Endothelial cell of umbilical vein (primary cell): Measurements from ENCODE around the gene MCC. TPM values are rescaled to one million over a fixed set of nuclear protein-coding genes. Genes with fewer than 3 reads are reported as not detected.

Experiments
- BruUV-seq: library from RNA; stranded (reverse); fragments of 400-500 nt; replicated peaks from 2 replicates; lab custom pipeline; 2021; lab: Mats Ljungman, UMichigan
- CTCF ChIA-PET: fragments of 300-600, 350-600 bp; sonication (Branson Sonifier 250); formaldehyde crosslinking; loops from one replicate; lab custom pipeline; 2021; ENCODE audit warnings: antibody characterized with exemption, inconsistent platforms; lab: Charles Lee
- POLR2A ChIA-PET: fragments of 300-600, 350-600 bp; sonication (Branson Sonifier 250); formaldehyde crosslinking; loops from one replicate; lab custom pipeline; 2021; ENCODE audit warnings: antibody characterized with exemption, inconsistent platforms; lab: Charles Lee
- DNase-seq: peaks from one replicate; pipeline ENCODE4 v3.0.0-alpha.2; 2011; ENCODE audit warnings: low read depth, low spot score
- FAIRE-seq: peaks from 2 replicates; lab custom pipeline; 2011; peaks lifted over from hg19 to GRCh38; lab: Jason Lieb, UNC
- H2AFZ ChIP-seq: 2 replicates; pipeline ENCODE4 v1.6.0; 2012; ENCODE audit warnings: low read depth, low read length, control low read depth, inconsistent platforms
- H3K27ac ChIP-seq: 2 replicates; pipeline ENCODE4 v1.5.1; 2011; ENCODE audit warnings: low read depth, mild to moderate bottlenecking, control low read depth, low read length, moderate library complexity; ENCODE audit not compliant: insufficient read depth
- H3K27me3 ChIP-seq, 2 experiments: 2 replicates each; pipeline versions ENCODE4 v1.6.0 to v1.6.1; 2011; ENCODE audit warnings: low read length in 2 of 2, mixed read lengths in 1 of 2; ENCODE audit not compliant: control insufficient read depth in 2 of 2, insufficient read depth in 2 of 2
- H3K36me3 ChIP-seq, 2 experiments: 2 replicates in 1 of 2; 3 replicates in 1 of 2; pipeline ENCODE4 v1.5.1; 2011; ENCODE audit warnings: low read length in 2 of 2, mild to moderate bottlenecking in 1 of 2, moderate library complexity in 1 of 2; ENCODE audit not compliant: control insufficient read depth in 2 of 2, insufficient read depth in 2 of 2; ENCODE audit errors: extremely low read depth in 1 of 2
- H3K4me1 ChIP-seq: 3 replicates; pipeline ENCODE4 v1.5.1; 2011; ENCODE audit warnings: mild to moderate bottlenecking, low read length; ENCODE audit not compliant: control insufficient read depth, insufficient read depth; ENCODE audit errors: extremely low read depth
- H3K4me2 ChIP-seq: 2 replicates; pipeline ENCODE4 v1.6.1; 2011; ENCODE audit warnings: low read length, control low read depth, mixed read lengths; ENCODE audit not compliant: insufficient read depth
- H3K4me3 ChIP-seq, 3 experiments: fragments of 200-600 bp in 1 of 3; sonication (generic), shearing (Covaris generic) in 1 of 3; replicated peaks in 1 of 3; 2 replicates each; pipeline ENCODE4 v1.5.1; 2011 to 2016; ENCODE audit warnings: control low read depth in 3 of 3, low read length in 3 of 3, mild to moderate bottlenecking in 2 of 3, inconsistent platforms in 1 of 3, low read depth in 1 of 3, moderate library complexity in 1 of 3; ENCODE audit not compliant: insufficient read depth in 1 of 3
- H3K79me2 ChIP-seq: 2 replicates; pipeline ENCODE4 v1.6.0; 2012; ENCODE audit warnings: low read length, inconsistent platforms; ENCODE audit not compliant: control insufficient read depth, insufficient read depth
- H3K9ac ChIP-seq: replicated peaks from 2 replicates; pipeline ENCODE3; 2011; ENCODE audit warnings: low read length, control low read depth; ENCODE audit not compliant: insufficient read depth; ENCODE audit errors: extremely low read depth
- H3K9me1 ChIP-seq: replicated peaks from 3 replicates; pipeline ENCODE4 v1.6.0; 2011; ENCODE audit warnings: mild to moderate bottlenecking, low read length; ENCODE audit not compliant: control insufficient read depth, insufficient read depth; ENCODE audit errors: extremely low read depth
- H3K9me3 ChIP-seq: replicated peaks from 2 replicates; pipeline ENCODE4 v1.5.1; 2012; ENCODE audit warnings: low read length, inconsistent platforms; ENCODE audit not compliant: control insufficient read depth, insufficient read depth
- H4K20me1 ChIP-seq: replicated peaks from 2 replicates; pipeline ENCODE3; 2011; ENCODE audit warnings: mild to moderate bottlenecking, low read length; ENCODE audit not compliant: control insufficient read depth, insufficient read depth; ENCODE audit errors: extremely low read depth
- CTCF ChIP-seq, 2 donors: IDR thresholded peaks; 1 replicate in 1 of 2; 2 replicates in 1 of 2; pipeline ENCODE4 v1.5.1; 2011; ENCODE audit warnings: low read length in 2 of 2, mild to moderate bottlenecking in 2 of 2, moderate library complexity in 2 of 2, control low read depth in 1 of 2, inconsistent platforms in 1 of 2, low read depth in 1 of 2; ENCODE audit not compliant: insufficient read depth in 1 of 2; ENCODE audit errors: extremely low read depth in 1 of 2
- EZH2 ChIP-seq: IDR thresholded peaks from 2 replicates; pipeline ENCODE4 v1.6.1; 2012; ENCODE audit warnings: borderline replicate concordance, low read depth, mild to moderate bottlenecking, moderate library complexity, low read length, inconsistent platforms; ENCODE audit not compliant: severe bottlenecking
- FOS ChIP-seq: IDR thresholded peaks from 2 replicates; pipeline ENCODE4 v1.6.1; 2011; ENCODE audit warnings: mild to moderate bottlenecking, low read length, moderate library complexity, borderline replicate concordance; ENCODE audit not compliant: insufficient read depth
- GATA2 ChIP-seq: IDR thresholded peaks from 2 replicates; pipeline ENCODE4 v1.7.0; 2011; ENCODE audit warnings: low read depth, mild to moderate bottlenecking, moderate library complexity, mixed read lengths, low read length; ENCODE audit not compliant: insufficient read length, insufficient read depth
- JUN ChIP-seq: IDR thresholded peaks from 2 replicates; pipeline ENCODE4 v1.6.1; 2011; ENCODE audit warnings: borderline replicate concordance, low read depth; ENCODE audit not compliant: insufficient read length, insufficient read depth
- MAX ChIP-seq: IDR thresholded peaks from 2 replicates; pipeline ENCODE4 v1.6.1; 2011; ENCODE audit not compliant: insufficient read depth, insufficient read length
- MYC ChIP-seq: IDR thresholded peaks from one replicate; pipeline ENCODE4 v1.6.1; 2011; ENCODE audit warnings: mild to moderate bottlenecking, low read depth, low read length
- POLR2A ChIP-seq: IDR thresholded peaks from 2 replicates; pipeline ENCODE4 v1.6.1; 2012; ENCODE audit warnings: low read depth, mild to moderate bottlenecking, control low read depth, low read length
- POLR2AphosphoS5 ChIP-seq: IDR thresholded peaks from 2 replicates; pipeline ENCODE4 v1.6.1; 2012; ENCODE audit warnings: low read depth, mild to moderate bottlenecking, control low read depth, low read length, moderate library complexity; ENCODE audit not compliant: insufficient read depth
- dilution Hi-C: fragments of 300-500 bp; cut with MboI; formaldehyde crosslinking; loops from one replicate; pipeline ENCODE4 v1.15.0; 2019; ENCODE audit warnings: low sequenced_read_pairs; ENCODE audit not compliant: extremely low pct_ligation_motif_present
- intact Hi-C: fragments of 100-400 bp; cut with micrococcal nuclease; formaldehyde crosslinking; loops from one replicate; pipeline ENCODE4 v1.10.0; 2022
- polyA plus RNA-seq, 4 experiments: library from polyadenylated mRNA; depleted of rRNA in 3 of 4; stranded (reverse) in 3 of 4; unstranded in 1 of 4; fragments of >200 nt; gene quantifications; 2 replicates each; pipeline versions ENCODE4 v1.2.1 to v1.2.3, GENCODE V29; 2011 to 2012; ENCODE audit warnings: missing spikeins in 1 of 4
- total RNA-seq: library from RNA; stranded (reverse); gene quantifications from 2 replicates; pipeline ENCODE4 v1.2.3, GENCODE V29; 2021

MCC gene
- total and polyA plus RNA-seq, 2 donors (not counting 3 experiments of a cell fraction or from before 2014, with no cell fraction given): 6.9 to 27.5 TPM

GRCh38 chr5:113379936-113380806 is 108.1 kb downstream of the MCC start:
- dilution Hi-C loops (no loop called here), intact Hi-C loops (loop anchor here (1.0 to 5.0 kb wide), 4 partner anchors 43 to 226 kb away; no protein-coding TSS in a partner anchor)
- Histone ChIP-seq H2AFZ (peak overlapping the region; percentile 39), H3K9me3 (no peaks in the 10 kb centered on the region), H3K4me3 (no peak overlapping the region), H3K9me1 (no peaks in the 10 kb centered on the region), H3K27me3 (no peaks in the 10 kb centered on the region), H3K79me2 (no peaks in the 10 kb centered on the region), H3K9ac (no peak overlapping the region), H4K20me1 (no peaks in the 10 kb centered on the region), H3K4me2 (no peak overlapping the region), H3K4me1 (peaks cover 28% of the 10 kb centered on the region), H3K36me3 (no peaks in the 10 kb centered on the region), H3K27ac (no peak overlapping the region)
- no TSS peak for BruUV-seq
- FAIRE-seq (no peak), DNase-seq (peak; percentile 20)
- CTCF ChIA-PET: interaction anchor here (0.9 to 3.2 kb wide), 19 partner anchors 12 to 385 kb away, joined by 3 to 77 read pairs (median 5); partner anchors contain the start of genes MCC and YTHDC2
- TF ChIP-seq MAX: no peak
- TF ChIP-seq POLR2AphosphoS5: no peak
- TF ChIP-seq MYC: no peak
- no peak for TF ChIP-seq POLR2A
- TF ChIP-seq CTCF (IDR thresholded peaks at IDR 0.05; ENCODE audit: extremely low read depth in 1 of 2, insufficient read depth in 1 of 2, low read depth in 1 of 2, low read length in 2 of 2): no peak
- no peak for TF ChIP-seq FOS
- no peak for TF ChIP-seq EZH2
- TF ChIP-seq JUN: no peak
- no peak for TF ChIP-seq GATA2
- POLR2A ChIA-PET: no interaction called here
